CD4-positive, alpha-beta T cell treated with Interferon alpha-2 for 1 hour (primary cell): ENCODE data around the gene TNK2.
A peak's percentile ranks its signal among the peaks of the same experiment; 100 is the strongest.
"Not testable (repeated sequence)": the region's sequence is repeated elsewhere in the genome, so short reads cannot be mapped to it uniquely, and the experiment has no call there.

Experiments
- DNase-seq, 2 donors: peaks; one replicate each; pipeline ENCODE4 v3.0.0-alpha.2; 2020 to 2022

Gene TNK2

DNA sequence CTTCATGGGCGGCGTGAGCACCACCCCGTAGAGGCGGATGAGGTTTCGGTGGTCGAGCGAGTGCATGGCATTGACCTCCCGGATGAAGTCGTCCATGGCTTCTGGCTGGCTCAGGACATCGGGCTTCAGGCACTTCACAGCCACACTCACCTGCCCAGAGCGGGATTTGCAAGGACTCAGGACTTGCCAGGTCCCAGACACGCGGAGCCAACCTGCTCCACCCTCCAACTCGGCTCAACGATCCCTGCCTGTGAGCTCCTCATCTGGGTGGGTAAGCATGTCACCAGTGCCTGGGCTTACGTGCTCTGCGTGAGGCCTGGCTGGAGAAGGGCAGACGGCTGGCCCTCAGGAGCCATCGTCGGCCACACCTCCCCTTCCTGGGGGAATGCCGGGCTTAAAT lies 25.2 kb downstream of the TNK2 start:
- no peak for DNase-seq

DNA sequence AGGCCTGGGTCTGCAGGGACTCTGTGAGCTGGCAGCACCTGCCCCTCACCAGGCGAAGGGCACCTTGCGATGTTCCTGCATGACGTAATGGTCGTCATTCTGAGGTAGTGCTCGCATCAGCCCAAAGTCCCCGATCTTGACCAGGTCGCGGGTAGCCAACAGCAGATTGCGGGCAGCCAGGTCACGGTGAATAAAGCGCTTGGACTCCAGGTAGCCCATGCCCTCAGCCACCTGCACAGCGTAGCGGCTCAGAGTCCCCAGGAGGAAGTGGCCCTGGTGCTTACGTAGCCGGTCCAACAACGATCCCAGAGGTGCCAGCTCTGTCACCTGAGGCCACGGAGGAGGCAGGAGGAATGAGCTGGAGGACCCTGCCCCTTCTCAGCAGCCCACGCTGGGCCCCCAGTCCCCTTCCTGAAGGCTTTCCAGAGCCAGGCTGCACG lies 26.3 kb downstream of the TNK2 start:
- no peak for DNase-seq

DNA sequence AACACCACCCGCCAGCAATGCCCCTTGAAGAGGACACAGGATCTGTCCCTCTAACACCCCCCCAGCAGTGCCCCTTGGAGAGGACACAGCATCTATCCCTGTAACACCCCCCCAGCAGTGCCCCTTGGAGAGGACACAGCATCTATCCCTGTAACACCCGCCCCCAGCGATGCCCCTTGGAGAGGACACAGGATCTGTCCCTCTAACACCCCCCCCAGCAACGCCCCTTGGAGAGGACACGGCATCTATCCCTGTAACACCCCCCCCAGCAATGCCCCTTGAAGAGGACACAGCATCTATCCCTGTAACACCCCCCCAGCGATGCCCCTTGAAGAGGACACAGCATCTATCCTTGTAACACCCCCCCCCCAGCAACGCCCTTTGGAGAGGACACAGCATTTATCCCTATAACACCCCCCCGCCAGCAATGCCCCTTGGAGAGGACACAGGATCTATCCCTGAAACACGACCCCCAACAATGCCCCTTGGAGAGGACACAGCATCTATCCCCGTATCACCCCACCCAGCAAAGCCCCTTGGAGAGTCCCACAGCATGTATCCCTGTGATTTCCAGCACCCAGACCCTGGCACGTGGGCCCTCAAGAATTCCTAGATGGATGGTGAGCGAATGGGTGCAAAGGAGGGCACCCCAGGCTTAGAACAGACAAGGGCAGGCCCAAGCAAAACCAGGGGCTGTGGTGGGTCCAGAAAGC lies 26.9 kb downstream of the TNK2 start:
- DNase-seq = no peak

DNA sequence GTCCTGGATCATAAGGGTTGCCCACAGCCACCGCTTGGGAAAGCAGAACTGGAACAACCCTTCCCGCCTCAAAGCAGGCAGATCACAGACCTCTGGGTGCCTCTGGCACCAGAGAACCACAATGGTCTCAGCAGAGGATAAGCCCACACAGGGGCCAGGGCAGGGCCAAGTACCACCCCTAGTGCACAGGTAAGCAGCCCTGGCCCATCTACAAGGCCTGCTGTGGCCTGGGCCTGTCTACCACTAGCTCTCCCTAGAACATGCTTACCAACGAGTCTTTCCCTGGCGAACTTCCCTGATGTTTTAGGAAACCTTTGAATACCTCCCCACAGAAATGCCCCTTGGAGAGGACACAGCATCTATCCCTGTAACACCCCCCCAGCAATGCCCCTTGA lies 28.3 kb downstream of the TNK2 start:
- no peak for DNase-seq

DNA sequence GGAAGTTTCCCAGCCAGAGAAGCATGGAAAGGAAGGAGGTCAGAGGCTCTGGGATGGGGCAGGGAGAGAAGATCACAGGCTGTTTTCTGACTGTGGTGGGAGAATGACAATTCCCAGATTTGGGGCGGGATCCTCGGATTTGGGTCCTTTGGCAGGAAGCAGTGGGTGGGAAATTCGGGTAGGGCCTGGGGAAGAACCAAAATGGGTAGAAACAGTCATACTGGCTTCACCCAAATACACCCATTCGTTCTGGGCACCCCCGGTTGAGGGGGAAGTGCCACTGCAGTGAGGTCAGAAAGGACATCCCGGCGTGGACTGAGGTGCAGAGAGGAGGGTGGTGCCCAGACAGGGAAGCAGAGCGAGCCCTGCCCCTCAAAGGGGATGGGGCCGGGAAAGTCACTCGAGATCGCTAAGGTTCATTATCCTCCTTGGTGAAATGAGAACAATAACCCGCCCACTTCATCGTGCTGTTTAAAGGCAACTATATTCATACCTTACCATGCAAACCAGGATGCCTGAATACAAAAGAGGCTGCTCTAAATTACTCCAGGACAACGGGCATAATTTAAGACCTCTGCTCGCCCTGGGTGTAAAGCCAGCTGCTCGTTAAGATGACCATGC lies 28.8 kb downstream of the TNK2 start:
- no peak for DNase-seq

DNA sequence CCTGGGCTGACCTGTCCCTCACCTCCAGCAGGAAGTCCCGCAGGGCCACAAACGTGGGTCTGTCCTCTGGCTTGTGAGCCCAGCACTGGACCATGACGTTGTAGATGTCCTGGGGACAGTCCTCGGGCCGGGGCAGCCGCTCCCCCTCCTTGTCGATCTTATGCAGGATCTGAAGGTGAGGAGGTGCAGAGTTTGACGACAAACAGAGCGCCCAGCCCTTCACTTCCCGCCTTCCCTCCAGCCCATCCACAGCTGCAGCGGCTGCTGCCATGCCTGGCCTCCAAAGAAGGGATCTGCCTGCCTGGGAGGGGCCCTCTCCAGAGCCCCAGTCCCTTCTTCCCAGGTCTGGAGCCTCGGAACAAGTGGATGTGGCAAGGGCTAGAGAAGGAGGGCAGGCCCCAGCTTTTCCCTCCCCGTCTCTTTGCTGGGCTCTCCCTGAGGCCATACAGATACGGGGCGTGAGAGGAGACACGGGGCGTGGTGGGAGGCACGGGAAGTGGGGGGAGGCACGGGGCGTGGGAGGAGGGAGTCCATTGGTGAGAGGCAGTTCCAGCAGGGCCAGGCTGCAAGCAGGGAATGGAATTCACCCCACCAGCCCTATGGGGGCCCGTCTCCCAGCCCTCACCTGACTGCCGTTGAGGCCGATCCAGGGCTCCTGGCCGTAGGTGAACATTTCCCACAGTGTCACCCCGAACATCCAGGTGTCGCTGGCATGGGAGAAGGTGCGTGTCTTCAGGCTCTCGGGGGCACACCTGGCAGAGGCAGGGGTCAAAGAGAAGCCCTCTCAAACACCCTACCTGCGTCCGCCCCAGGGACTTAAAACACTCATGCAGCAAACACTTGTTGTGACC lies 29.7 kb downstream of the TNK2 start:
- DNase-seq = no peak

DNA sequence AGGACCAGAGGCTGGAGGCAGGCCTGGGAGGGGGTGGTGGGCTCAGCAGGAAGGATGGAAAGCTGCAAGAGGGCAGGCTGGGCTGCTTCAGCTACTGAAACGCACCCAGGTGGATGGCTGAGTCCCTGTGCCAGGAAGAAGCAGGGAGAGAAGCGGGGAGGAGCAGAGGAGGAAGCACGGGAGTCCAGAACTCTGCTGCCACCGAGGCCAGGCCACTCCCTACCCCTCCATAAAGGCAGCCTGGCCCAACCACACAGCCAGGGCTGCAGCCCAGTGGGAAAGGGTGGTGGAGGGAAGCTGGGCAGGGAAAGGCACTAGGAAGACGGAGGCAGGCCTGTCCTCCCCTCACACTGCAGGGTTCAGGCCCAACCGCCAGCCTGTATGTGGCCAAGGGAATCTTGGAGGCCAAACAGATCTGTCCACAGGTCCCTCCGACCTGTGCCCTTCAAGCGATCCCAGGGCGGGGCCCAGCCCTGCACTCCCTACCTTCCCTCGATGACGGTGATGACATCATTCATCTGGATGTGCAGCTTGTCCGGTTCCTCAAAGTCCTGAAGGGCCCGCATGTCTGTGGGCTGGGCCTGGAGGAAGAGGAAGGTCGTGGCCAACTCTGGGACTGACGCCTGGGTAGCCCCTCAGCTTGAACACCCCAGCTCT lies 30.5 kb downstream of the TNK2 start:
- DNase-seq = no peak

DNA sequence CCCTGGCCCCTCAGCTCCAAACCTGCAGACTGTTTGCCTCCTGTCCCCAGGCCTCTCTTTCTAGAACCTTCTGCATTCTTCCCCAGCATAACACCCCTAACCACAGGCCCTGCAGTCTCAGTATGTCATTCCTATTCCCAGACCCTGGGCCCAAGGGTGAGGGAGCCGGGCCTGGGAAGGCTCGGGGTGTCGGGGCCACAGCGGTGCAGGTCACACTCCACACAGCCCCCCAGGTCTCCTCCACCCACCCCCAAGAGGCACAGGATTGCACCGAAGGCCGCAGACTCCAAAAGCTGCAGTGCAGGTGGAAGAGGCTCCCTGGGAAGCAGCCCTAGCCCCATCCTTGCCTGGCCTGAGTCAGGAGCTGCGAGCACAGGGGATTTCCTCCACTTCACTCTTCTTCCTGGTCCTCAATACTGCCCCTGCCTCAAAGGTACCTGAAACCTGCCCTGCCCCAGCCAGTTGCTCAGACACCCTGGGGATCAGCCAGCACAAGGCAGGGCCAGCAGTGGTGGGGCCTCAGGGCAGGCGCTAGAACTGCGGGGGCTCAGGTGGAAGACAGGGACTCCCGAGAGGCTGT lies 31.1 kb downstream of the TNK2 start:
- no peak for DNase-seq

DNA sequence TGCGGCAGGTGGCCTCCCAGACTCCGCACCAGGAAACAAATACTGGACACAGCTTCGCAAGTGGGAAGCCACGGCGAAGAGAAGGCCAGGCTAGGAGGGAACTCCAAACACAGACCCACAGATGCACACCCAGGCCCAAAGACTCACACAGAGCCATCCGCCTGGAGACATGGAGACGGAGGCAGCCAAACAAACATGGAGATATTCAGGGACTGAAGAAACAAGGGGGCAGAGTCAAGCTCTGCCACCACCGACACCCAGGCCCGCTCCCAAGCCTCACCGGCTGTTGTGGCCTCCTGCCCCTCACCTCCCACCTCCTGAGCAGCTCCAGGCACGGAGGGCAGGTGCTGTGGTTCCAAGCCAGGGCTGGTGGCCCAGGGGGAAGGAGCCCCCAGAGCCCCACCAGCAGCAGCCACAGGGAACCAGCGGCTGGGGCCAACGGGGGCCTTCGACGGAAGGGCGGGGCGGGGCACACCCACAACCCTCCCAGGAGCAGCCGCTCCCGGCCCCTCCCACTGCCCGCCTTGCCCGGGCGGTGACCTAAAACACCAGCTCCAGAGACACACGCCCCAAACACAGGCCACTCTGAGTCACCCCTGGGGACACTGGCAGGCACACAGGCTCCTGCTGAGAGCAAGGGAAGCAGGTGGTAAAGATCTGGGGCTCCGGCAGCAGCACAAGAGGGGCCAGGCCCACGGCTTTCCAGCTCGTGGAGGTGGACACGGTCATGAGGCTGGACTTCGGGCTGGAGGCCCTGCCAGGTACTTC lies 31.9 kb downstream of the TNK2 start:
- DNase-seq = peak in 1 of 2 donors; percentile 38

DNA sequence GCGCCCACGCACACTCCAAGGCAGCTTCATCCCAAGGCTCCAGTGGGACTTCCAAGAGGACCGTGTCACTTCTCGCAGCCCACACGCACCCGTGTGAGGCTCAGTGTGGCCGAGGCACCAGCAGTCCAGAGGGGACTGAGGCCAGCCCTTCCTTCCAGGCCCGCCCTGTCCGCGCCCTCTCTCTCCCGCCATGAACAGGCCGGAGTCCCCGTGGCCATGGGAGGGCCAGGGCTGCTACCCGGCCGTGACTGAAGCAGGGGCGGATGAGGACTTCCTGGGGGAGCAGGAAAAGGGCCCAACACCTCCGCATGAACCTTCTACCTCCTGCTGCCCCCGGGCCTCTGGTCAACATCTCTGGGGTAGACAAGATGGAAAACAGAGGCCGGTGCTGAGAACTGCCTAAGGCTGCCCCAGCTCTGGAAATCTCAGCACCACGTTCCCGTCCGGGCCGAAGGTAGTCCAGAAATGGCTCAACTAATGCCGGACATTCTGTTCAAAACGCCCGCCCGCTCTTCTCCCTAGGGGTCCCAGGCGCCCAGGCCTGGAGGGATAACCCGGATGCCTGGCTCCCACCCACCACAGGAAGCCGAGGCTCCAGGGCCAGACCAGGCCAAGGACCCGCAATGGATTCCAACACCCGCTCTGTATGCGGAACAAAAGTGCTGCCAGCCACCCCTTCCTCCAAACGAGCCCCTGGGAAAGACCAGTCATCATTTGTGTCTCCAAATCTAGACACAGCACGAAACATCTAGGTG lies 32.7 kb downstream of the TNK2 start:
- DNase-seq = no peak

DNA sequence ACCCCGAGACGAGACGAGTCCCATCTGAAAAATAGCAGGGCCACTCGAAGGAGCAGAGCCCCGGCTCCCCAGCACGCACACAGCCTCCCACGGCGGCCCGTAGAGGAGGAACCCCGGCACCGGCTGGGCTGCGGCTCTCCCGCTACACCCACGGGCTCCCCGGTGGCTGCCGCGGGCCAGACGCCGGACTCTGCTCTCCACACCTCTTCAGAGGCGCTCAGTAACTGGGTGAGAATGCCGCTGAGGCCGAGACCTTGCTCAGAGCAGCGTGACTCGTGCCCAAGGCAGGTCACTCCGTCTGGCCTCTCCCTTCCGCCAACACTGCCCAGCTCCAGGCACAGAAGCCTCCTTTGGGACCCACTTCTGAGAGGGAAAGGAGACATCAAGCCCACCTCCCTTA lies 34.4 kb downstream of the TNK2 start:
- DNase-seq = no peak

DNA sequence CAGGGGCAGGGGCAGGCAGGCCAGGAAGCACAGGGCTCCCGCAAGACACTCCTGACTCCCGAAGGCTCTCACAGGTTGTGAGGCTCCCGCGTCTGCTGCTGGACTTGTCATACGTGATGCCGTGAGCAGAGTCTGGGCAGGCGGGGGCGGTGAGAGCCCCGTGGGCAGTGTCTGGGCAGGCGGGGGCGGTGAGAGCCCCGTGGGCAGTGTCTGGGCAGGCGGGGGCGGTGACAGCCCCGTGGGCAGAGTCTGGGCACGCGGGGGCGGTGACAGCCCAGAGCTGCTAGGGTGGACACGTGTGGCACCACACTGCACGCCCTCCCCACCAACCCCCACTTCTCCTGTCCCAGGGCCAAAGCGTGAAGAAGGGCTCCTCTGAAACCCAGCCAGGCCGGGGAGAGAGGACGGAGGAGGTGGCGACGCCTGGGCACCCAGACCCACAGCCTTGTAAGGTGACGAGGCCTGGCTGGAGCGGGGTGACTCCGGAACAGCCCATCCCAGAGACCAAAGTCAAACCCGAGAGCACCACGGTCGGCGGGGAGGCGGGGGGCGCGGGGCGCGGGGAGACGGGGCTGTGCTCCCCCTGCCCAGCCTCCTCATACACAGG lies 35.0 kb downstream of the TNK2 start:
- no peak for DNase-seq

DNA sequence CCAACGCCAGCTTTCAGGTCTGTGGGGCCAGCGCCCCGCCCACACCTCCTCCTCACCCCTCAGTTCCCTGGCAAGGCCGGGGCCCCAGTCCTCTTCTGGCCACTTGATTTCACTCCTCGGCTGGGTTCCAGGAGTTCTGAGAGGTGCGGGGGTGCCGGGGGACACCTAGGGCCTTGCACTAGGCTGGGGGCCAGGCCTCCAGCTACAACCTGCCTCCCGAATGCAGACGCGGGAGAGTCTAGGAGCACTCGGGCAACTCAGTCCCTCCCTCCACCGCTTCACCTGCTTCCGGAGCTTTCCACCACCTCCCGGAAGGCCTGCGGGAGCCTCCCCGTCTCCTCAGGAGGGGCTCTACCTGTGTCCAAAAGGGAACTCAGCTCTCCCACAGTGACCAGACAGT lies 35.6 kb downstream of the TNK2 start:
- DNase-seq = no peak

DNA sequence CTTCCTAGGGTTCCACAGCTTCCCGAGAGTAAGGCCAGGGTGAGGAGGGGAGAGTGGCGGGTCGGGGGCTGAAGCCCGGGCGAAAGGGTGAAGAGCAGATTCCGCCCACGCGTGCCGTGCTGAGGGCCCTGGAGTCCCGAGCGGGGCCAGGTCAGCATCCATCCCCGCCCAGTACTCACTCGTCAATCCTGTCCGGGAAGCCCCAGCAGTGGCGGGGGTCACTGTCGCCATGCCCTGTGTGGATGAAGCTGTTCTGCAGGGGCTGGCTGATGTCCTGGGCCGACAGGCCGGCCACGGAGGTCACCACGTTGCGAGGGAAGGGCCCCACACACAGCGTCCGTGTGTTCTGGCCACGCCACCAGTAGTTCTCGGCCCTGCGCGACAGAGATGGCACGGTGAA lies 36.3 kb downstream of the TNK2 start:
- no peak for DNase-seq

DNA sequence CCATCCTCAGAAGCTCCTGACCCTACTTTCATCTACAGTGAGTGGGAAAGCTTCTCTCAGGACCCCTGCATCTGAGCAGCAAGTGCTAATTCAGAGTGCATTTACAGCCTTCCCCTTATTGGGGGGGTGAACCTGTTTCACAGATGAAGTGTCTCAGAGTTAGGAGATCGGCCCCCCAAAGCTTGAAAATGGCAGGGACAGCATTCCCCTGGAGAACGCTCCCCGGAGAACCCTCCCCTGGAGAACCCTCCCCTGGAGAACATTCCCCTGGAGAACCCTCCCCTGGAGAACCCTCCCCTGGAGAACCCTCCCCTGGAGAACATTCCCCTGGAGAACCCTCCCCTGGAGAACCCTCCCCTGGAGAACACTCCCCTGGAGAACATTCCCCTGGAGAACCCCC lies 36.7 kb downstream of the TNK2 start:
- not testable (repeated sequence) for DNase-seq

DNA sequence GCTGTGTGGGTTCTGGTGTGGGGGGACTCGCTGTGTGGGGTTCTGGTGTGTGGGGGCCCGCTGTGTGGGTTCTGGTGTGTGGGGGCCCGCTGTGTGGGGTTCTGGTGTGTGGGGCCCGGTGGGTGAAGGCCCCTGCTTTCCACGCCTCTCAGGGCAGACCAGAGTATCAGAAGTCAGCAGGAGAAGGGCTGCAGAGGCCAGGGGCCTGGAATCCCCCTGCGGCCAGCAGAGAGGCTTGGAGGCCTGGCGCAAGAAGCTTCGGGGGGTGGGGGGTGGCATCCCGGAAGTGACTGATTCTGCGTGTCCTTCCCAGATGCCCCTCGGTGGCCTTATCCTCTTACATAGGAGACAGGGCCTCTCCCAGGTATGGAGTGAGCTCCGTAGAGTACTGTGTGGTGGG lies 37.4 kb downstream of the TNK2 start:
- no peak for DNase-seq

DNA sequence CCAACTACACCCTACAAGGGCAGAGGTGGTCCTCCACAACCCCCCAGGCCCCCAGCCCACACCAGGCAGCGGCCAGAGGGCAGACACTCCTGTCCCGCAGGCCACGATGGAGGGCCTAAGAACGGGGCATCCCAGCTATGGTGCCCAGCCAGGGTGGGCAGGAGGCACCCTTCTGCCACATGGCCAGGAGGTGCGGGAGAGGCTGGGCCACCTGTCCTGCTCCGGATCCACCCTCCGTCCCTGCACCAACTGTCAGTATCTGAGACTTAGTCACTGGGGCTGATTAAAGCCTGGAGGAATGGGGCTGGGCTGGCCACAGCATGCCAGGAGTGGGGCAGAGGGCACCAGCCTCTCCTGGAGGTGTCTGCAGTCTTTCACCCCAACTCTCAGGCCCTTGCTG lies 37.9 kb downstream of the TNK2 start:
- DNase-seq = no peak

DNA sequence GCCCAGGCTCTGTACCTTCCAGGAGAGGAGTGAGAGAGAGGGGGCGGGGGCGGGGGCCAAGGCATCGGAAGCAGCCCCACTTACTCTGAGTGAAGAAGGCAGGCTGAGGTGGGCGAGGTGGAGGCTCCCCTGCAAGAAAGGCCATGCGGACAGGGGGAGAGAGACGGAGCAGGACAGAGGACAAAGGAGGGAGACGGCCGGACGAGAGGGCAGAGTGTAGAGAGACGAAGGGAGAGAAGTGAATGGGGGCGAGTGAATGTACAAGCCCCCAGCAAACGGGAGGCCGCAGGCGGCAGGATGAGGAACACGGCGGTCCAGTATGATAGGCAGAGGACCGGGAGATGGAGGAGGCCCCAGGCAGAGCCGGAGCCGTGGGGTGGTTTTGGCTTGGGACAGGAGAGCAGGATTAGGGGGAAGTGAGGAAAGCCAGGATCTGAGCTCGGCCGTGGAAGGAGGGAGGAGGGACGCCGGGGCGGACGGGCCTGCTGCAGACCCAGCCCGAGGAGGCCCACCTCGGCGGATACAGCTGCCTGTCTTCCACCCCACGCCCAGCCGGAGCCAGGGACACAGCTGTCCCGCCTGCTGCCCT lies 38.8 kb downstream of the TNK2 start:
- no peak for DNase-seq

DNA sequence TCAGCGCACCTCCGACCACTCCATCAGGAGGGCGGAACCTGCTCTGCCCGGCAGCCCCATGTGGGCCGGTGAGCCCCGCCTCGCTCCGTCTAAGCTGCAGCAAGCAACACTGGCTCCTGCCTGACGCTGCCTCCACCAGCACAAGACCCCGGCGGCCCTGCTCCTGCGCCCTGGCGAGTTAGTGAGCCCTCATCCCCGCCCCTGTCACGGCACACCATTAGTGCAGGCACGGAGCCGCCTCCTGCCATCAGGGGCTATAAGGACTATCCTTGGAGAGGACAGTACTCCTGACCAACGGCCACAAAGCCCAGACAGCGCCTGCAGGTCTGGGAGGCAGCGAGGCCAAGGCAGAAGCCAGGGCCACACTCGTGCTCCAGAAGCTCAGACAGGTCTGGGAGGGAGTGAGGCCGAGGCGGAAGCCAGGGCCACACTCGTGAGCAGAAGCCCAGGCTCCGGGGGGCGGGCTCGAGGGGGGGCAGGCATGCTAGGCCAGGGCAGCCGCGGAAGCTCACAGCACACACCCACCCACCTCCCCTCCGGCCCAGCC lies 39.4 kb downstream of the TNK2 start:
- DNase-seq = no peak

DNA sequence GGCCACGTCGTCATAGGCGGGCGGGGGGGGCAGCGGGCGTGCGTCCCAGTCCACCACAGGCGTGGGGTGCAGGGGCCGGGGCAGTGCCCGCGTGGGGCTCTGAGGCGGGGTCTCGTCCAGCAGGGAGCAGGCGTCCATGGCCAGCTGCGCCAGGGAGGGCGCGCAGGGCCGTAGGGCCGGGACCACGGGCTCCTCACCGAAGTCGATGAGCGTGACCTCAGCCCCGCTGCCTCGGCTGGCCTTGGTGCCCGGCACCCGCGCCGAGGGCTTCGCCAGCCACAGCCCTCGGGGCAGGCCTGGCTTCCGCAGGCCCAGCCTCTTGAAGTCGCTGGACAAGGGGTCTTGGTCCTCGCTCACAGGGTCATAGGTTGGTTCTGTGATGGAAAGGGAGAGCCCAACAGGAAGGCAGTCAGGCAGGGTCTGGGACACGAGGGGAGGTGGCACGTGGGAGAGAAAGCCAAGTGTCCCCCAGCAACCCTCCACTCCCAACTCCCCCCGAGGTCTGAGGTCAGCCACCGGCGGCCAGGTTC lies 40.0 kb downstream of the TNK2 start:
- DNase-seq = no peak
